HUES48 (cell line): ENCODE results near the gene SMIM21.

ENCODE experiments used
- H3K27ac ChIP-seq: one replicate; pipeline ENCODE4 v1.7.0; 2013; ENCODE audit warnings: low read depth, low read length, inconsistent platforms
- H3K27me3 ChIP-seq: 2 replicates; pipeline ENCODE4 v1.6.1; 2013; ENCODE audit warnings: mild to moderate bottlenecking, low read length; ENCODE audit not compliant: control insufficient read depth, insufficient read depth
- H3K36me3 ChIP-seq: 2 replicates; pipeline ENCODE4 v1.6.1; 2013; ENCODE audit warnings: low read length; ENCODE audit not compliant: control insufficient read depth, insufficient read depth
- H3K4me1 ChIP-seq: 2 replicates; pipeline ENCODE4 v1.6.1; 2013; ENCODE audit warnings: mild to moderate bottlenecking, low read length; ENCODE audit not compliant: control insufficient read depth, insufficient read depth
- H3K4me3 ChIP-seq: 2 replicates; pipeline ENCODE4 v1.5.1; 2013; ENCODE audit warnings: mild to moderate bottlenecking, low read depth, low read length
- H3K9ac ChIP-seq: 2 replicates; pipeline ENCODE4 v1.6.1; 2013; ENCODE audit warnings: mild to moderate bottlenecking, low read depth, low read length, moderate library complexity
- H3K9me3 ChIP-seq: 2 replicates; pipeline ENCODE4 v1.6.1; 2013; ENCODE audit warnings: low read length; ENCODE audit not compliant: control insufficient read depth, insufficient read depth

The SMIM21 gene

GRCh38 chr18:75400366-75400765 lies 27.1 kb downstream of the SMIM21 start:
- H3K9me3 ChIP-seq, result no peaks in the 10 kb centered on the region
- H3K4me3 ChIP-seq, result no peak overlapping the region
- H3K9ac ChIP-seq, result no peak overlapping the region
- H3K36me3 ChIP-seq, result no peaks in the 10 kb centered on the region
- H3K27me3 ChIP-seq, result no peaks in the 10 kb centered on the region
- no peak overlapping the region for H3K27ac ChIP-seq
- H3K4me1 ChIP-seq, result no peaks in the 10 kb centered on the region

- H3K27ac ChIP-seq, result no peak overlapping the region
- H3K4me1 ChIP-seq, result no peaks in the 10 kb centered on the region
- no peaks in the 10 kb centered on the region for H3K9me3 ChIP-seq
- no peak overlapping the region for H3K9ac ChIP-seq
- H3K4me3 ChIP-seq, result no peak overlapping the region
- no peaks in the 10 kb centered on the region for H3K27me3 ChIP-seq
- no peaks in the 10 kb centered on the region for H3K36me3 ChIP-seq
Measured at GRCh38 chr18:75395137-75395536, 32.4 kb downstream of the SMIM21 start.

DNA sequence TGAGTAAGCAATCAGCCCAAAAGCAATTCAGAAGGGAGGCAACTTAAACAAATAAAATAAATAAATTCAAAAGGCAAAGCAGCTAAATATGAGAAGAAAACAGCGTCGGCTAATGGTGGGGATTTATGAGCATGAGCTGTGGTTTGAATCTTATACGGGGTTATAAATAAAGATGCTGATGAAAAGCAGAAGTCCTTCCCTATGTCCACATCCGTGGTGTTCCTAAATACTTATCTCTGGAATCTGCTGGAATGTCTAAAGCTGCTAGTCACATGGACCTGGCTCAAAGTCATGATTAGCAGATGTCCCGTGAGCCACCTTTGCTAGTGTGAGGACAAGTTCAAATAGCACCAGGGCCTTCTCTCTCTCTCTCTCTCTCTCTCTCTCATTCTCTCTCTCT lies 33.8 kb downstream of the SMIM21 start:
- Histone ChIP-seq H3K36me3 (no peaks in the 10 kb centered on the region), H3K4me3 (no peak overlapping the region), H3K4me1 (no peaks in the 10 kb centered on the region), H3K9ac (no peak overlapping the region), H3K27me3 (no peaks in the 10 kb centered on the region), H3K9me3 (no peaks in the 10 kb centered on the region), H3K27ac (no peak overlapping the region)

DNA sequence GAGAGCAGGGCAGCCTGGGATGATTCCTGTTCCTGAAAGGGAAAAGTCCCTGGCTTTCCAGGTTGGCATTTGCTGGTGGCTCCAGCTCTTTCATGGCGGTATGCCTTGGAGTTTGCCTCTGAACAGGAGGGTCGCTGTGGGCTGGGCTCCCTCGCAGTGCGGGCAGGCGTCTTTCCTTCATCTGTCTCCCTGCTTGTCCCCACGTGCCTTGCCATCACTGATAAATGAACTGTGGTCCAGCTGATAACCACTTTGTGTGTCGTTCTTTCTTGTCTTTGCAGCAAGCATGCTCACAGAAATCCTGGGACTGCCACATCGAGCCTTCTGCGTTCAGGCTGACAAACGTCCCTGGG lies 35.3 kb downstream of the SMIM21 start:
- no peak overlapping the region for H3K27ac ChIP-seq
- no peak overlapping the region for H3K9ac ChIP-seq
- H3K27me3 ChIP-seq, result no peaks in the 10 kb centered on the region
- H3K4me1 ChIP-seq, result no peaks in the 10 kb centered on the region
- H3K4me3 ChIP-seq, result no peak overlapping the region
- H3K36me3 ChIP-seq, result no peaks in the 10 kb centered on the region
- H3K9me3 ChIP-seq, result no peaks in the 10 kb centered on the region

DNA sequence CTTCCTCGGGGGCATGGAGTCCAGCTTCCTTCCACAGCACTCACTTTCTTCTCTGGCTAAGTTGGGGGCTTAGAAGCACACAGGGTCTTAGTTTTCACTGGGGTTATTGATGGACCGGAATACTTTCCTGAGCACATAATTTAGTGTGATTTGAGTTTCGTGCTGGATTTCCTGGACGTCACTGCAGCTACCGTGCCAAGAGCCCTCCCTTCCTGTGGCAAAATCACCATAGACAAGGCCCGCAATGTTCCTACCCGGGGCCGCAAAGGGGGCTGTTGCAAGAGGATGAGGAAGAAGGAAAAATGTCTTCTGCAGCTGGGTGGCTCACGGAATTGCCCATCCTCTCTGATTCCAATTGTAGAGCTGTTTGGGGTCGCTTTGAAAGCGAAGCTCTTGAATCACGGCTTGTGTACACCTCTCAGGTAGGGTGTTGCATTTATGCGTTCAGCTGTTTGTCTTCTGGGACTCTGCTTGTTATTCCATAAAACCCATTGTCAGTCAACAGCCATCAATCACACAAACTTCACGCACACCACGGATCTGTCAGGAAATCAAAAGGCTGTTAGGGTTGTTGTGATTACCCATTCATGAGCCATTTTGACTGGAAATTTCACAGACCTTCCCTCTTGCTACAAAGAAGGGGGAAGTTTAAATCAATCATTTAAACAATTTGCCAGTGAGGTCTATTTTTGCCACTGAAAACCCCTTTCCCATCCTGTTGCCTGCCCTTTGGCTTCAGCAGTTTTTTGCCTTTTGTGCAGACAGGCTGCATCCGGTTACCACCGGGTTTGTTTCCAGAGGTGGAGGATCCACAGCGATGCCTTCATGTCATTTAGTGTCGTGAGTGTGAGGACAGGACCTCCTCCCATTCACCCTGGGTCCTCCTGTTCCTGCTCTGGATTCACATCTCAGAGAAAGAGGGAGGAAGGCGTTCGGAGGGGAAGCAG lies 36.0 kb downstream of the SMIM21 start:
- H3K27me3 ChIP-seq, result no peaks in the 10 kb centered on the region
- H3K9me3 ChIP-seq, result no peaks in the 10 kb centered on the region
- H3K4me3 ChIP-seq, result no peak overlapping the region
- no peaks in the 10 kb centered on the region for H3K4me1 ChIP-seq
- no peaks in the 10 kb centered on the region for H3K36me3 ChIP-seq
- H3K27ac ChIP-seq, result no peak overlapping the region
- no peak overlapping the region for H3K9ac ChIP-seq

- no peak overlapping the region for H3K9ac ChIP-seq
- H3K27me3 ChIP-seq, result no peaks in the 10 kb centered on the region
- H3K9me3 ChIP-seq, result no peaks in the 10 kb centered on the region
Measured at GRCh38 chr18:75390854-75391253, 36.6 kb downstream of the SMIM21 start.

DNA sequence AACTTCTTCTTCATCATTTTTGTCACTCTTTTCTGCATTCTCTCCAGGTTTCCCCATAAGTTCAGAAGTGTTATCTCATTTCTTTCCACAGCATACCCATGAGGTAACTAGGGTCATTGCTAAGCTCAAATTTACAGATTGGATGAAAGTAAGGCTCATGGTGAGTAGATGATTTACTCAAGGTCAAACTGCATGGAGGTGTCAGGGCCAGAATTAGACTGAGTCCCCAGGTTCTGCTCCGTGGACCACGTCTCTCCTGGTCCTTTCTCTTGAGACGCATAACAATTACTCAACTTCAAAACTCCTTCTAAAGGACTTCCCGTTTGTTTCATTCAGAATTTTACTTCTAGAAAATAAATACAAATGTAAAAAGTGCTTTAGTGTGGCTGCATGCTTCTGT lies 43.4 kb downstream of the SMIM21 start:
- Histone ChIP-seq H3K36me3 (no peaks in the 10 kb centered on the region), H3K9ac (no peak overlapping the region), H3K27me3 (no peaks in the 10 kb centered on the region), H3K27ac (no peak overlapping the region), H3K4me1 (no peaks in the 10 kb centered on the region), H3K4me3 (no peak overlapping the region), H3K9me3 (no peaks in the 10 kb centered on the region)

More at GRCh38 chr18:75390854-75391253, 36.6 kb downstream of the SMIM21 start:
- Histone ChIP-seq H3K36me3 (no peaks in the 10 kb centered on the region), H3K4me1 (no peaks in the 10 kb centered on the region), H3K27ac (no peak overlapping the region), H3K4me3 (no peak overlapping the region)

DNA sequence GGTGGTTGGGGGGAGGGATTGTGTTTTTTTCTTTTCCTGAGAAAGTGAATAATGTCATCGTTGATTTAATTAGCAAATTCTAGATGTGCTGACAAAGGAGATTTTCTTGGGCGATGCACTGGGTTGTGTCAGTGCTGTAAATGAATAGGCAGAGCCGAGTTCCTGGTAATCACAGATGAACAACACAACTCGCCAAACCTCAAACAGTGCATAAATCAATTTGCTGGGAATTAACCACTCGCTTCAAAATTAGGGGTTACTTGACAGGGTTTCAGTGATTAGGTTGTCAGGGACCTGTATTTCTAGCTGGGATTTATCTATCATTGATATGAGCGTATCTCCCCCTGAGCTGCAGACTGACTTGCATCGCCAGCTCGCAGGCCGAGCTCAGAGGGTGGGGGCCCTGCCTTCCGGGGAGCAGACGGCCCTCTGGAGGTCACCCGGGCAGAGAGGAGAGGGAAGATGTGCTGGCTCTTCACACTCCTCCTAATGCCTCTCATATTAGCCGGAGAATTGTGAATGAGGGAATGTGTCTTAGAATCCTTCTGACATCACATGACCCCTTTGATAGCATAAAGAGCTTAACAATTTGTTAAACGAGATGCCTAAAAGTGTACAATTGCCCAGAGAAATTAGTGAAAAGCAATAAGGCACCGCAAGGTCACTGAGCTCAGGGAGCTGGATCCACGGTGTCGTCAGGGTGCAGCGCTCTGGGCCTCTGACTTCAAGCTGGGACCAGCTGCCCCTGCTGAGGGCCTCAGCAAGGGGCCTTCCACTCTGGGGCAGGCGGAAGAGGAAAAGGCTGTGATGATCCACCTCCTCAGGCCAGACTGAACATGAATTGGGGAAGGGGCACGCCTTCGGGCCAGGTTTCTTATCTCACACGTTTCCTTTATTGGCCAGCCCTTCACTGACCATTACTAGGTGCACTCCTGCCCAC lies 48.9 kb downstream of the SMIM21 start:
- Histone ChIP-seq H3K4me3 (no peak overlapping the region), H3K9me3 (no peaks in the 10 kb centered on the region), H3K27ac (no peak overlapping the region), H3K27me3 (no peaks in the 10 kb centered on the region), H3K36me3 (no peaks in the 10 kb centered on the region), H3K9ac (no peak overlapping the region), H3K4me1 (peaks cover 5% of the 10 kb centered on the region; the same call in 1 of the 2 replicates)

DNA sequence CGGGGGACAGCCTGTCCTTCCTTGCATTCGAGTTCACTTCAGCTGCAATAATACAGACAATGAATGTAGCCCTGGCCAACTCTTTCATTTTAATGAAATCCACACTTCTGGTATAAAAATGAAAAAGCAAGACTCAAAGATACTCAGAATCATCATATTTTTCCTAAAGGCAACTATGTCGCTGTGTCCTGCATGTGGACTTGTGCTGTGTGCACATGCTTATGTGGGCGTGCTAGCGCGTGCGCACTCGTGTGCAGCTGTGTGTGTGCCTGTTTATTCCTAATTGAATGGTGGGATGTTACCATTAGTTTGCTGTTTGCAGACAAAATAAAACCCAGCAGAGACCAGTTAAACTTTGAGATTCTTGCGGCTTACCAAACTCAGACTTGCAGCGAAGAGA lies 49.6 kb downstream of the SMIM21 start:
- Histone ChIP-seq H3K9ac (no peak overlapping the region), H3K4me3 (no peak overlapping the region), H3K27ac (no peak overlapping the region), H3K9me3 (no peaks in the 10 kb centered on the region), H3K36me3 (no peaks in the 10 kb centered on the region), H3K27me3 (no peaks in the 10 kb centered on the region), H3K4me1 (peaks cover 5% of the 10 kb centered on the region; the same call in 1 of the 2 replicates)

DNA sequence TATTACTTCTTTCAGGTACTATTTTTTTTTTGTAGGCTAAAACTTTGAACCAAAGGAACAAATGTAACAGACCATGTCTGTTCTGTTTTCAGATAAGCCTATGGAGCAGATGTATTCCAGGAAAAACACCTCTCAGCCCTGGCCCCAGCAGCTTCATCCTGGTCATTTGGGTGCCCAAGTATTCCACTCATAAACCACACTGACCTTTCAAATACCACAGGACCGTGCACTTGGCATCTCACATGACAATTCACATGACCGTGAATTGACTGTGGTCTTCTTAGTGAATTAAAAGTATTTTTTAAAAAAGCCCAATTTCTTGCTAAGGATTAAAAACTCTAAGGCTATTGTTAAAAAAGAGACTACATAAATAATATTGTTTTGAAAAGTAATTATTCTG lies 50.2 kb downstream of the SMIM21 start:
- Histone ChIP-seq H3K27ac (no peak overlapping the region), H3K9ac (no peak overlapping the region), H3K27me3 (no peaks in the 10 kb centered on the region), H3K9me3 (no peaks in the 10 kb centered on the region), H3K4me1 (peaks cover 5% of the 10 kb centered on the region; the same call in 1 of the 2 replicates), H3K4me3 (no peak overlapping the region), H3K36me3 (no peaks in the 10 kb centered on the region)

DNA sequence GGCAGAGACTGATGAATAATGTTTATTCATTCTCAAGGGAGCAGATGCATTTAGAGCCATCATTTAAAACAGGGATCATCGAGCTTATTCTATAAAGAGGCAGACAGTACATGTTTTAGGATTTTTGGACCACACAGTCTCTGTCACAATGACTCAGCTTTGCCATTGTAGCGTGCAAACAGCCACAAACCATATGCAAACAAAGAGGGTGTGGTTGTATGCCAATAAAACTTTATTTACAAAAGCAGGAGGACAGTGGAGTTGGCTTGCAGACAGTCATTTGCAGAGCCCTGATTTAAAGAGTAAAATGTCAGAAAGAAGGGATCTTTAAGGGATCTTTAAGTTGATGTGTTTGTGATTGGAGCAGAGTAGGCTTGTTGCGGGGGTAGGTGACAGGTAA lies 51.5 kb downstream of the SMIM21 start:
- H3K9me3 ChIP-seq, result no peaks in the 10 kb centered on the region
- H3K36me3 ChIP-seq, result no peaks in the 10 kb centered on the region
- H3K27ac ChIP-seq, result no peak overlapping the region
- H3K4me1 ChIP-seq, result peaks cover 5% of the 10 kb centered on the region; the same call in 1 of the 2 replicates
- H3K4me3 ChIP-seq, result no peak overlapping the region
- H3K27me3 ChIP-seq, result no peaks in the 10 kb centered on the region
- no peak overlapping the region for H3K9ac ChIP-seq
